B cell (primary cell): ENCODE data around the gene NR2E1. TPM values are rescaled to one million over a fixed set of nuclear protein-coding genes. Genes with fewer than 3 reads are reported as not detected.

Experiments used
- ATAC-seq: fragments of 200-7000 bp; cut with Tn5 transposase; one replicate; pipeline ENCODE4 v1.10.0; 2021; ENCODE audit warnings: low read depth, mild to moderate bottlenecking, moderate number of reproducible peaks, moderate library complexity
- CTCF ChIA-PET: fragments of 350-600 bp; sonication (Branson Sonifier 250); formaldehyde crosslinking; loops from one replicate; lab custom pipeline; 2021; ENCODE audit warnings: antibody characterized with exemption, inconsistent platforms; lab: Charles Lee
- POLR2A ChIA-PET: fragments of 350-600 bp; sonication (Branson Sonifier 250); formaldehyde crosslinking; loops from one replicate; lab custom pipeline; 2021; ENCODE audit warnings: antibody characterized with exemption; lab: Charles Lee
- DNase-seq: peaks from one replicate; pipeline ENCODE4 v3.0.0; 2013
- H2AFZ ChIP-seq: 2 replicates; pipeline ENCODE4 v1.6.1; 2012; ENCODE audit warnings: mild to moderate bottlenecking, low read depth, low read length; ENCODE audit not compliant: insufficient read depth, poor library complexity, severe bottlenecking
- H3K27ac ChIP-seq, 2 donors: 1 replicate in 1 of 2; 2 replicates in 1 of 2; pipeline ENCODE4 v1.5.1; 2012 to 2013; ENCODE audit warnings: low read length in 2 of 2, mild to moderate bottlenecking in 2 of 2, moderate library complexity in 1 of 2
- H3K27me3 ChIP-seq, 4 experiments: fragments of 200-600 bp in 1 of 4; sonication (generic) in 1 of 4; replicated peaks in 1 of 4; 1 replicate in 2 of 4; 2 replicates in 2 of 4; pipeline versions ENCODE4 v1.6.1 to v1.7.0; 2013 to 2016; ENCODE audit warnings: low read length in 3 of 4, mild to moderate bottlenecking in 2 of 4, mixed read lengths in 1 of 4, moderate library complexity in 1 of 4; ENCODE audit not compliant: insufficient read depth in 4 of 4, control insufficient read depth in 3 of 4; ENCODE audit errors: control extremely low read depth in 1 of 4
- H3K36me3 ChIP-seq, 2 experiments: replicated peaks in 1 of 2; 1 replicate in 1 of 2; 2 replicates in 1 of 2; pipeline versions ENCODE4 v1.6.1 to v1.7.1; 2013; ENCODE audit warnings: low read length in 1 of 2; ENCODE audit not compliant: insufficient read depth in 2 of 2, control insufficient read depth in 1 of 2; ENCODE audit errors: control extremely low read depth in 1 of 2, extremely low read depth in 1 of 2
- H3K4me1 ChIP-seq, 2 donors: fragments of 200-600 bp in 1 of 2; sonication (generic) in 1 of 2; 1 replicate in 1 of 2; 2 replicates in 1 of 2; pipeline versions ENCODE4 v1.5.1 to v1.6.1; 2013 to 2017; ENCODE audit warnings: low read length in 2 of 2; ENCODE audit not compliant: control insufficient read depth in 2 of 2, insufficient read depth in 2 of 2
- H3K4me2 ChIP-seq: replicated peaks from 2 replicates; pipeline ENCODE3; 2012; ENCODE audit warnings: mild to moderate bottlenecking, low read depth, low read length; ENCODE audit not compliant: poor library complexity, severe bottlenecking
- H3K4me3 ChIP-seq, 5 experiments: fragments of 200-600 bp in 1 of 5; sonication (generic) in 1 of 5; 1 replicate in 3 of 5; 2 replicates in 2 of 5; pipeline versions ENCODE4 v1.5.1 to v1.7.0; 2011 to 2016; ENCODE audit warnings: low read length in 4 of 5, mild to moderate bottlenecking in 4 of 5, low read depth in 2 of 5, control low read depth in 1 of 5, moderate library complexity in 1 of 5; ENCODE audit not compliant: insufficient read depth in 1 of 5; ENCODE audit errors: control extremely low read depth in 1 of 5, extremely low read depth in 1 of 5
- H3K79me2 ChIP-seq: fragments of 200-600 bp; sonication (generic); one replicate; pipeline ENCODE4 v1.6.0; 2016; ENCODE audit warnings: low read length; ENCODE audit not compliant: control insufficient read depth, insufficient read depth
- H3K9ac ChIP-seq: fragments of 200-600 bp; sonication (generic); 2 replicates; pipeline ENCODE4 v1.6.1; 2017; ENCODE audit warnings: mild to moderate bottlenecking, low read length, moderate library complexity
- H3K9me3 ChIP-seq, 3 donors: one replicate each; pipeline versions ENCODE4 v1.6.1 to v1.7.1; 2013; ENCODE audit warnings: low read length in 2 of 3; ENCODE audit not compliant: control insufficient read depth in 2 of 3, insufficient read depth in 1 of 3; ENCODE audit errors: control extremely low read depth in 1 of 3
- H4K20me1 ChIP-seq: 2 replicates; pipeline ENCODE4 v1.6.0; 2012; ENCODE audit warnings: mild to moderate bottlenecking, low read length; ENCODE audit not compliant: insufficient read depth, control insufficient read depth, poor library complexity, severe bottlenecking
- H3K27ac Mint-ChIP-seq: one replicate; pipeline ENCODE4 v1.8.0; 2021; ENCODE audit warnings: mixed read lengths
- H3K27me3 Mint-ChIP-seq: one replicate; pipeline ENCODE4 v1.8.0; 2021; ENCODE audit warnings: mixed read lengths
- H3K4me1 Mint-ChIP-seq: one replicate; pipeline ENCODE4 v1.8.0; 2021; ENCODE audit warnings: mixed read lengths
- H3K4me3 Mint-ChIP-seq: one replicate; pipeline ENCODE4 v1.8.0; 2021; ENCODE audit warnings: mixed read lengths
- H3K9me3 Mint-ChIP-seq: one replicate; pipeline ENCODE4 v1.8.0; 2022; ENCODE audit warnings: mixed read lengths; ENCODE audit not compliant: insufficient read depth
- EZH2 ChIP-seq: IDR thresholded peaks from 2 replicates; pipeline ENCODE4 v1.6.1; 2012; ENCODE audit warnings: borderline replicate concordance, low read depth, mild to moderate bottlenecking, moderate library complexity, low read length; ENCODE audit not compliant: insufficient read depth, poor library complexity, severe bottlenecking
- whole genome bisulfite sequencing: methylation state at CpG from one replicate; pipeline ENCODE4 v1.1.5; 2013; ENCODE audit warnings: missing lambda C conversion rate; ENCODE audit not compliant: insufficient coverage; 5-methylcytosine and 5-hydroxymethylcytosine counted together
- intact Hi-C: fragments of 100-400 bp; cut with micrococcal nuclease; formaldehyde crosslinking; loops from one replicate; pipeline ENCODE4 v1.10.0; 2022
- polyA plus RNA-seq: library from polyadenylated mRNA; depleted of rRNA; stranded (reverse); fragments of >200 nt; gene quantifications from 2 replicates; pipeline ENCODE4 v1.2.3, GENCODE V29; 2012
- total RNA-seq, 2 donors: library from RNA; stranded (reverse); fragments of 120-200 nt in 1 of 2; gene quantifications; 1 replicate in 1 of 2; 2 replicates in 1 of 2; pipeline versions ENCODE4 v1.2.3 to v1.2.4, GENCODE V29; 2013 to 2022
- TF ChIP-seq, protein P1 (sequence below): fragments of 200-600 bp; IDR thresholded peaks from one replicate; pipeline ENCODE4 v1.8.0; 2022; ENCODE audit warnings: antibody characterized with exemption, mild to moderate bottlenecking

Gene NR2E1
- total and polyA plus RNA-seq, 2 donors (not counting 1 experiment from before 2014, with no cell fraction given): not detected

DNA sequence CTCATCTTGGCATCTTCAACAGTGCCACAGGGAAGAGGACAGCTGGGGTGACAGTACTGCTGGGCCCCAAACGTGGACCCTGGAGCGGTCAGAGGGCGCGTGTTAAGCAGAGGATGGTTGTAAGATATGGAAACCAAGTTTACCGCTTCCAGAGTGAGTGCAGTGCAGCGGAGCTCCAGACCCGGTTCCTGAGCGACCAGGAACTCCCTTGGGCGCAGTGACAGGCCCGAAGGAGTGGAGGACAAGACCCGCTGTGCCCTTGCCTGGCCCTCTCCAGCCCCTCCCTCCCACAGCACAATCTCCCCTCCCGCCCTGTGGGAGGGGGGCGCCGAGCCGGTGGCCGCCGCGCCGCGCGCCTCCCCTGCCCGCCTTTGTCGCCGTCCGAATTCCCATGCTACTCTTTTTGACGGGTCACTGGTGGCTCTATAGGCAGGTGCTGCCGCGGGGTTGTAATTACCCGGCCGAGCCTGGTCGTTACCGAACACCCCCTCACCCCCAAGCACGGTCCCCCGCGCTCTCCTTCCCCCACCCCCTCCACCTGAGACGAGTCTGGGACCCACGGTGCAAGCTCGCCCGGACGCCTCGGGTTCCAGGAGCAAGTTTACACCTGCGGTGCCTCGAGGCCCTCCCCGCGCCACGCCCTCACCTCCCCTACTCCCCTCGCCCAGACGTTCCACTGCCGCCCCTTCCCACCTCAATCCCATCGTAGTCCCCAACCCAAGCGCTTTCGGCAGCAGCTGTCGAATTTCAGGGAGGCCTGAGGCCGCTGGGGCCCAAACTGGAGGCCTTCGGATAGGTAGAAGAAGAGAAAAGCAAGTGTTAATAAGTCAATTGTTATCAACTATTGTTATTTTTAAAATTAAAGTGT lies 3.9 kb downstream of the NR2E1 start:
- H3K4me1 ChIP-seq: peaks cover 61 to 80% of the 10 kb centered on the region in 2 donors
- 11% methylated on average over 47 of the region's 55 CpGs for WGBS
- Mint-ChIP-seq H3K27me3 (peaks cover 66% of the 10 kb centered on the region), H3K9me3 (no peaks in the 10 kb centered on the region), H3K27ac (no peak overlapping the region), H3K4me3 (peak overlapping the region; percentile 79), H3K4me1 (peaks cover 53% of the 10 kb centered on the region)
- ATAC-seq (no peak), DNase-seq (peak; percentile 56)
- no peak overlapping the region for H3K27ac ChIP-seq
- no peak for TF ChIP-seq EZH2
- TF ChIP-seq, protein P1, sequence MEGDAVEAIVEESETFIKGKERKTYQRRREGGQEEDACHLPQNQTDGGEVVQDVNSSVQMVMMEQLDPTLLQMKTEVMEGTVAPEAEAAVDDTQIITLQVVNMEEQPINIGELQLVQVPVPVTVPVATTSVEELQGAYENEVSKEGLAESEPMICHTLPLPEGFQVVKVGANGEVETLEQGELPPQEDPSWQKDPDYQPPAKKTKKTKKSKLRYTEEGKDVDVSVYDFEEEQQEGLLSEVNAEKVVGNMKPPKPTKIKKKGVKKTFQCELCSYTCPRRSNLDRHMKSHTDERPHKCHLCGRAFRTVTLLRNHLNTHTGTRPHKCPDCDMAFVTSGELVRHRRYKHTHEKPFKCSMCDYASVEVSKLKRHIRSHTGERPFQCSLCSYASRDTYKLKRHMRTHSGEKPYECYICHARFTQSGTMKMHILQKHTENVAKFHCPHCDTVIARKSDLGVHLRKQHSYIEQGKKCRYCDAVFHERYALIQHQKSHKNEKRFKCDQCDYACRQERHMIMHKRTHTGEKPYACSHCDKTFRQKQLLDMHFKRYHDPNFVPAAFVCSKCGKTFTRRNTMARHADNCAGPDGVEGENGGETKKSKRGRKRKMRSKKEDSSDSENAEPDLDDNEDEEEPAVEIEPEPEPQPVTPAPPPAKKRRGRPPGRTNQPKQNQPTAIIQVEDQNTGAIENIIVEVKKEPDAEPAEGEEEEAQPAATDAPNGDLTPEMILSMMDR: no peak
- H3K36me3 ChIP-seq: no peaks in the 10 kb centered on the region
- H3K4me3 ChIP-seq: peak overlapping the region in 2 of 5 experiments; percentile 6 to 59
- no peak overlapping the region for H2AFZ ChIP-seq
- peaks cover 0 to 76% (median 18%) of the 10 kb centered on the region in 3 donors for H3K9me3 ChIP-seq
- intact Hi-C loops: loop anchor here (10.0 kb wide), 1 partner anchor 1055 kb away; the partner anchor contains the start of gene BEND3
- H3K79me2 ChIP-seq: no peaks in the 10 kb centered on the region
- POLR2A ChIA-PET: interaction anchor here (1.4 kb wide), 1 partner anchor 11 kb away, joined by 4 read pairs; no protein-coding TSS in a partner anchor
- H3K4me2 ChIP-seq: peak overlapping the region; percentile 85
- H3K27me3 ChIP-seq: peaks cover 3 to 95% (median 84%) of the 10 kb centered on the region in 4 experiments
- CTCF ChIA-PET: interaction anchor here (0.7 to 3.4 kb wide), 5 partner anchors 14 to 322 kb away, joined by 3 to 13 read pairs (median 3); partner anchors contain the start of gene SNX3
- peaks cover 13% of the 10 kb centered on the region for H4K20me1 ChIP-seq
- peak overlapping the region; percentile 58 for H3K9ac ChIP-seq
